Fibroblast of villous mesenchyme (primary cell): ENCODE measurements around the gene HELZ2. TPM values are rescaled to one million over a fixed set of nuclear protein-coding genes. Genes with fewer than 3 reads are reported as not detected.
"Not testable (repeated sequence)": the region's sequence is repeated elsewhere in the genome, so short reads cannot be mapped to it uniquely, and the experiment has no call there.

ENCODE experiments used
- DNase-seq: peaks from one replicate; pipeline ENCODE4 v3.0.0-alpha.2; 2010; ENCODE audit warnings: low read depth
- H3K4me3 ChIP-seq: 2 replicates; pipeline ENCODE4 v1.5.1; 2011; ENCODE audit warnings: low read depth, mild to moderate bottlenecking, low read length
- CTCF ChIP-seq: IDR thresholded peaks from 2 replicates; pipeline ENCODE4 v1.5.1; 2012; ENCODE audit warnings: low read depth, mild to moderate bottlenecking, low read length; ENCODE audit not compliant: insufficient read depth
- total RNA-seq: library from RNA; depleted of rRNA; stranded (reverse); fragments of >200 nt; gene quantifications from 2 replicates; pipeline ENCODE4 v1.2.3, GENCODE V29; 2012

HELZ2 gene
- total RNA-seq, 1 donor, result 46.6 TPM

DNA sequence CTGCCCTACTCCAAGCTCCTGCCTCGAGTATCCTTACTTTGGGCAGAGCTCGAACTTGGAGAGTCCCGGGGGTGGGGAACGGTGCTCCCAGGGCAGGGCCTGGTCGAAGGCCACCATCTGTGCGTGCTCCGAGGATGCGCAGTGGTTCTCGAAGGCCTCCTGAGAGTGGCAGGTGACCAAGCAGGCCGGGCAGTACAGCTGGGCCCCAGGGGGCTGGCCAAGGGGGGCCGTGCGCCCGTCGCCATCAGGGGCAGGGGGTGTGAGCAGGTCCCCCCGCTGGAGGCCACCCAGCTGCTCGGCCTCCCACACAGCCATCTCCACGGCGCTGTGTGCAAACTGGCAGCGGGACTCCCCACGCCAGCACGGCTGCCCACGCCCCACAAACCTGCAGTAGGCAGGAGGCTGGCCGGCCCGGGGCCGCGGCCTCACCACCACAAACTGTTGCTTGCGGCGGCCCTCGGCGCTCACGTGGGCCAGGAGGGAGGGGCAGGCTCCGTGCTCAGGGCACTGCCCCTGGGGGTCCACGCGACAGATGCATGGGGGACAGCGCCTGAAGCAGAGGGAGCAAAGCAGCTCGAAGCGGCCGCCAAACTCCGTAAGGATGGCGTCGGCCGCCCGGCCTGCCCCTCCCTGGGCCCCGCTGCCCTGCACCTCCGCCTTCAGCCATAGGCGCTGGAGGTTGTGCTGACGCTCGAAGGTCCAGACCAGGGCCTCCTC lies 1.8 kb downstream of the HELZ2 start:
- DNase-seq, result no peak
- no peak for TF ChIP-seq CTCF
- H3K4me3 ChIP-seq, result no peak overlapping the region

DNA sequence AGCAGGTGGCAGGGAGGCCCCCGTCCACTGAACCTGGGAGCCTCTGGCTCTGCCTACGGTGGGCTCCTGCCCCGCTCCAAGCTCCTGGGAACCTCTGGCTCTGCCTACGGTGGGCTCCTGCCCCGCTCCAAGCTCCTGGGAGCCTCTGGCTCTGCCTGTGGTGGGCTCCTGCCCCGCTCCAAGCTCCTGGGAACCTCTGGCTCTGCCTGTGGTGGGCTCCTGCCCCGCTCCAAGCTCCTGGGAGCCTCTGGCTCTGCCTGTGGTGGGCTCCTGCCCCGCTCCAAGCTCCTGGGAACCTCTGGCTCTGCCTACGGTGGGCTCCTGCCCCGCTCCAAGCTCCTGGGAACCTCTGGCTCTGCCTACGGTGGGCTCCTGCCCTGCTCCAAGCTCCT lies 3.0 kb downstream of the HELZ2 start:
- not testable (repeated sequence) for H3K4me3 ChIP-seq, DNase-seq

DNA sequence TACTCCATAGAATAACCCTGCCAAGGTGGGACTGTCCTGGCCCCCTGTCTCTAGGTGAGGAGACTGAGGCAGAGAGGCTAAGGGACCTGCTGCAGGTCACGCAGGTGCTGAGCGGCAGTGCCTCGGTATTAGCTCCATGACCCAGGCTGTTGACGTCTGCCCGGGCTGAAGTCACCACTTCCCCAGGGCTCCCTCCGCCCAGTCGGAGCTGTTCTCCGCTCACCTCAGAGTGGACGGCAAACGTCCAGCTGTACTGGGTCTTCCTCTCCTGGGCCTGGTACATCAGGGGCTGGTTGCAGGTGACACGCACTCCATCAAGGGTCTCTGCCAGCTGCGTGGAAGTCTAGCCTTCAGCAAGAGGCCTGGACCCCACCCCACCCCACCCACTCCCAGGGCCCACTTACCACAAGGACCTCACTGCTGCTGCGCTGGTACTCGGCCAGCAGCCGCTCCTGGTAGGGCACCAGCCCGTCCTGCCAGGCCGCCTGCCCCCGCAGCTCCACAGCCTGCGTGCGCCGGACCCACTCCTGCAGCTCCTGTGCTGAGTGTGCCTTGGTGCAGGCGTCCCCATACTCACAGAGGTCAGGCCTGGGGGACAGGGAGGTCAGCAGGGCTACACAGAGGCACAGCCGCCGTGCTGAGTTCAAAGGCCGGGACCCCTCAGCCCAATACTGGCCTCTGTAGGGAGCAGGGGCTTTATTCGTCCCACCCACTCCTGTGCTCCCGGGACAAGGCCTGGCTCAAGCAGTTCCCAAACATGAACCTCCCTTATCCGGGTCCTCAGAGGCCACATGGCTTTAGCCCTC lies 3.6 kb downstream of the HELZ2 start:
- no peak for TF ChIP-seq CTCF
- DNase-seq, result no peak
- H3K4me3 ChIP-seq, result no peak overlapping the region

DNA sequence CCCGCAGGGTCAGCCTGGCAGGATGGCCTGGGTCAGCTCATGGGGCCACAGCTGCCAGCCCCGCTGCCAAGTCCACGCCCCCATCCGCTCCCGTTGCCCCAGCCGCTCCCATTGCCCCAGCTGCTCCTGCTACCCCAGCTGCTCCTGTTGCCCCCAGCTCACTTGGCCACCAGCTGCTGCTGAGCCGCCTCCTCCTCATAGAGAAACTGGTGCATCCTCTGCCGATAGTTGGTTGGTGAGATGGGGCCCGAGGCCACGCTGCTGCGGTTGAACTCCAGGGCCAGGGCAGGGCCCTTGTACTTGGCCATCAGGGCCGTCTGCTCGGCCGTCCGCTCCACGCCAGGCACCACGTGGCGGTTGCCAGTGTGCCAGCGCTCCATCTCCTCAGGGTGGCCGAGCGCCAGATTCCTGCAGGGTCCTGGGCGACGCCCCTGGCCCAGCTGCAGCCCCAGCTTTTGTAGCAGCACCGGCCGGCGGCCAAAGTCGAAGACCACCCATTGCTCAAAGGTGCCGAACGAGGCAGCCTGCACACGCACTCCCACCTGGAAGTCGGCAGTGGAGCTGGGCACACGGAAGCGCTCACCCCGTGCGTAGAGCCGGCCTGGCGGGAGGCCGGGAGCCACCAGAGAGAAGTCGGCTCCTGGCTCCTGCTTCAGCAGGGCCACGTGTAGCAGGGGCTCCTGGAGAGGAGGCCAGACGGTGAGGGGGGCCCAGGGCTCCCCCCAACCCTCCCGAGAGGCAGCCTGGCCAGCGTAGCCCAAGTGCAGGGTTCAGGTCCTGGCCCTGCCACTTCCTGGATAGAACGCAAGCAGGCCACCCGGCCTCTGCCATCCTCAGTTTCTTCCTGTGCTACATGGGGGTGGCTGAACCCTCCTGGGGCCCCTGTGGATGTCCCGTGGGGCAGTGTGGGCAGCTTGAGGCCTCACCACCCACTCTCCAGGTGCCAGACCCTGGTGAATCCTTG lies 4.8 kb downstream of the HELZ2 start:
- H3K4me3 ChIP-seq, result no peak overlapping the region
- DNase-seq, result no peak
- TF ChIP-seq CTCF, result no peak

DNA sequence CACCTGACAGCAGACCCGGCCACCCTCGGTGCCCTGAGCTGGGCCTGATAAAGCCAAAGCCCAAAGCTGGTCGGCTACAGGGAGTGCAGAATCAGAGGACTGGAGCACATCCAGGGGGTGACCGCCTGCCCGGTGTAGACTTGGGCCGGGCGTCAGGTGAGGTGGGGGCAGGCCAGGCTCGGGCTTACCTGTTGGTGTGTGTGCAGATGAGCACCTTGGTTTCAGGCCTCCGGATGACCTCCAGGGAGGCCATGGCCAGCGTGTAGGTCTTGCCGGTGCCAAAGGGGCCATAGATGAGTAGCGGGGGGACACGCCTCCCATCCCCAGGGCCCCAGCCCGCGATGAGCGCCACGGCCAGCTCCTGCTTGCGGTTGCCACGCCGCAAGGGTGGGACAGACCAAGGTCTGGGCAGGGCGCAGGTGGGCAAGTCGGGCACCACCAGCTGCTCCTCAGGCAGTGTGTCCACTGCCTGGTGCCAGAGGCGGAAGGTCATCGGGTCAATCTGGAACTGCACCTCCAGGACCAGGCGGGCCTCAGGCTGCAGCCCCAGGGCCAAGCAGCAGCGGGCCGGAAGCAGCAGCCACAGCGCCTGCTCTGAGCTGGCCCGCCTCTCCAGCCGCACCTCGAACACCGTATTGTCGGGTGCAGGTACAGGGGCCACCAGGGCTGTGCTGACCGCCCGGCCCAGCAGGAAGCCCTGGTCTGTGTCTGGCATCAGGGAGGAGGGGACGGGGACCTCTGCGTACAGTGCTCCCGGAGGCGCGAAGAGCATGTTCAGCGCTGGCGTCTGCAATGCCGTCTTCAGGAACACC lies 5.7 kb downstream of the HELZ2 start:
- DNase-seq, result no peak
- no peak for TF ChIP-seq CTCF
- H3K4me3 ChIP-seq, result no peak overlapping the region

DNA sequence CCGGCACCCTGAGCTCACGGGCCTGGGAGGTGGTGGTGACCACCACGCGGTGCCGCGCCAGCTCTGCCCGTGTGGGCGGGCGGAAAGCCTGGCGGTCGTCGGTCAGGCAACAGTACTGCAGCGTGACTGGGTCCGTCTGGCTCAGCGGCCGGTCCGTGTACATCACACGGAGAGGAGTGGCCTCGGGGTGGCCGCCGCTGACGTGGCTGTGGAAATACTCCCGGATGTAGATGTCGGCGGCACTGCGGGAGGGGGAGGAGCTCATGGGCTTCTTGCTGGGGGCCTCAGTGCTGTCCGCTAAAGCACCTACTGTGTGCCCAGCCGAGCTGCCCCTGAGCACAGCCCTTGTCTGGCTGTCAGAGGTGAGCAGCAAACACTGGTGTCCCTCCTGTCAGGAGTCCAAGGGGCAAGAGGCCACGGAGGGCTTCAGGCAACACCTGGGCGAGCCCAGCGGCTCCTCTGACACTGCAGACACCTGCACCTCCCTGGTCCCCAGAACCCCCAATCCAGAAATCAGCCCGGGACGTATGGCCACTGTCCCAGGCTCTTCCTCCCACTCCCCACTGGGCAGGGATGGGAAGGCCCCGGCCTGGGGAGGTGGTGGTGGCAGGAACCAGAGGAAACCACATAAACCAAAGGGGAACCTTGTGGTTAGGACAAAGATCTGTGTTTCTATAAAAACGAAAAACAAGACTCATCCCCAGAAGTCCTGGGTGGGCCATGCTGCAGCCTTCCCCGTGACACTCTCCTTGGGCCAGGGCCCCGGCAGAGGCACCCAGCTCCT lies 6.5 kb downstream of the HELZ2 start:
- no peak overlapping the region for H3K4me3 ChIP-seq
- no peak for DNase-seq
- no peak for TF ChIP-seq CTCF
